GM12878 (cell line): ENCODE results near the gene C9orf50. TPM values are rescaled to one million over a fixed set of nuclear protein-coding genes. Genes with fewer than 3 reads are reported as not detected.

Source experiments
- ATAC-seq: fragments of 200-7000 bp; cut with Tn5 transposase; 3 replicates; pipeline ENCODE4 v1.9.1; 2020; ENCODE audit warnings: mild to moderate bottlenecking, moderate library complexity
- BruUV-seq: library from RNA; stranded (reverse); fragments of 400-500 nt; replicated peaks from 2 replicates; lab custom pipeline; 2021; lab: Mats Ljungman, UMichigan
- CTCF ChIA-PET: fragments of 300-600 bp; sonication (Branson Sonifier 250); formaldehyde crosslinking; extraction: SDS; loops from one replicate; lab custom pipeline; 2021; ENCODE audit warnings: inconsistent platforms; lab: Yijun Ruan, JAX
- POLR2A ChIA-PET: fragments of 350-600 bp; formaldehyde crosslinking; extraction: SDS; loops from one replicate; lab custom pipeline; 2021; ENCODE audit warnings: inconsistent platforms; lab: Charles Lee
- RAD21 ChIA-PET: fragments of 300-600 bp; sonication (Branson Sonifier 250); formaldehyde crosslinking; loops from one replicate; lab custom pipeline; 2023; ENCODE audit warnings: antibody characterized with exemption; ENCODE audit not compliant: unreplicated experiment; lab: Charles Lee
- SMC1A ChIA-PET: fragments of 300-600 bp; sonication (Branson Sonifier 250); formaldehyde crosslinking; loops from one replicate; lab custom pipeline; 2023; ENCODE audit not compliant: unreplicated experiment, uncharacterized antibody; lab: Charles Lee
- DNase-seq: peaks from one replicate; pipeline ENCODE4 v3.0.0-alpha.2; 2011; ENCODE audit warnings: low read depth, low spot score
- FAIRE-seq: peaks from 3 replicates; lab custom pipeline; 2011; peaks lifted over from hg19 to GRCh38; lab: Jason Lieb, UNC
- H2AFZ ChIP-seq: 2 replicates; pipeline ENCODE4 v1.6.0; 2011; ENCODE audit warnings: low read depth, low read length, control low read depth; ENCODE audit not compliant: control insufficient read depth
- H3K27ac ChIP-seq: 2 replicates; pipeline ENCODE4 v1.5.1; 2011; ENCODE audit warnings: control low read depth; ENCODE audit not compliant: control insufficient read depth, insufficient read depth
- H3K27me3 ChIP-seq, 2 experiments: replicated peaks in 1 of 2; 2 replicates each; pipeline versions ENCODE4 v1.6.0 to v1.6.1; 2011; ENCODE audit warnings: low read length in 1 of 2; ENCODE audit not compliant: control insufficient read depth in 2 of 2, insufficient read depth in 2 of 2
- H3K36me3 ChIP-seq, 2 experiments: 2 replicates each; pipeline ENCODE4 v1.5.1; 2011; ENCODE audit warnings: low read length in 1 of 2; ENCODE audit not compliant: control insufficient read depth in 2 of 2, insufficient read depth in 2 of 2
- H3K4me1 ChIP-seq: 2 replicates; pipeline ENCODE4 v1.6.1; 2011; ENCODE audit warnings: mild to moderate bottlenecking, low read length, moderate library complexity, mixed read lengths; ENCODE audit not compliant: control insufficient read depth, insufficient read depth
- H3K4me2 ChIP-seq: 2 replicates; pipeline ENCODE4 v1.6.0; 2011; ENCODE audit warnings: control low read depth; ENCODE audit not compliant: control insufficient read depth, insufficient read depth
- H3K4me3 ChIP-seq: fragments of 200-600 bp; sonication (generic); 2 replicates; pipeline ENCODE4 v1.5.1; 2016
- H3K79me2 ChIP-seq: 2 replicates; pipeline ENCODE4 v1.6.0; 2011; ENCODE audit warnings: low read length; ENCODE audit not compliant: control insufficient read depth, insufficient read depth
- H3K9ac ChIP-seq: 2 replicates; pipeline ENCODE4 v1.8.0; 2011; ENCODE audit warnings: low read length, control low read depth, mixed read lengths; ENCODE audit not compliant: control insufficient read depth, insufficient read depth
- H3K9me3 ChIP-seq: replicated peaks from 3 replicates; pipeline ENCODE4 v1.5.1; 2011; ENCODE audit warnings: mild to moderate bottlenecking, low read length; ENCODE audit not compliant: control insufficient read depth, insufficient read depth
- H4K20me1 ChIP-seq: 2 replicates; pipeline ENCODE4 v1.6.0; 2011; ENCODE audit not compliant: control insufficient read depth, insufficient read depth
- MTA3 ChIP-seq: IDR thresholded peaks from 2 replicates; pipeline ENCODE4 v1.6.1; 2012; ENCODE audit warnings: low read length, inconsistent platforms, borderline replicate concordance
- NR2F1 ChIP-seq: fragments of 450-650 bp; conservative IDR thresholded peaks from 2 replicates; pipeline ENCODE4 v1.6.1; 2017; ENCODE audit warnings: mild to moderate bottlenecking
- RELA ChIP-seq: fragments of 450-650 bp; IDR thresholded peaks from 2 replicates; pipeline ENCODE4 v1.8.0; 2014; ENCODE audit warnings: borderline replicate concordance; ENCODE audit not compliant: partially characterized antibody
- SMAD5 ChIP-seq: IDR thresholded peaks from 2 replicates; pipeline ENCODE4 v1.6.1; 2016; ENCODE audit warnings: antibody characterized with exemption, low read depth
- SUZ12 ChIP-seq: fragments of 200-600 bp; sonication (generic); IDR thresholded peaks from one replicate; pipeline ENCODE4 v1.6.1; 2018; ENCODE audit warnings: antibody characterized with exemption, mild to moderate bottlenecking; ENCODE audit not compliant: unreplicated experiment
- WGBS: methylation state at CpG from one replicate; pipeline ENCODE4 v1.1.6; 2016; ENCODE audit warnings: low lambda C conversion rate; ENCODE audit not compliant: insufficient replicate concordance, insufficient coverage; ENCODE audit errors: missing lambda C conversion rate; 5-methylcytosine and 5-hydroxymethylcytosine counted together
- in situ Hi-C: fragments of 300-500 bp; cut with MboI; formaldehyde crosslinking; loops from 9 replicates; pipeline ENCODE4 v1.14.3; 2018; ENCODE audit warnings: mixed read lengths
- intact Hi-C: fragments of 100-400 bp; cut with micrococcal nuclease; formaldehyde crosslinking; loops from one replicate; pipeline ENCODE4 v1.14.2; 2022; ENCODE audit not compliant: unreplicated experiment
- polyA plus RNA-seq, 11 experiments: library from polyadenylated mRNA; depleted of rRNA in 4 of 11; unstranded in 6 of 11; stranded (reverse) in 5 of 11; fragments of >200 nt; fragmentation: Nextera tagmentation in 4 of 11; fragmentation: Illumina TruSeq in 1 of 11; extraction: Ambion mirVana in 4 of 11; extraction: Trizol in 1 of 11; gene quantifications; 1 replicate in 1 of 11; 2 replicates in 10 of 11; pipeline versions ENCODE4 v1.2.1 to v1.2.3, GENCODE V29; 2011 to 2016; ENCODE audit warnings: inconsistent platforms in 2 of 11, missing spikeins in 2 of 11, low read depth in 1 of 11
- total RNA-seq, 4 experiments: library from RNA; depleted of rRNA in 3 of 4; stranded (reverse); fragments of >200 nt in 3 of 4; fragmentation: Illumina TruSeq in 1 of 4; extraction: Trizol in 1 of 4; gene quantifications; 2 replicates each; pipeline versions ENCODE4 v1.2.1 to v1.2.3, GENCODE V29; 2013 to 2021
- TF ChIP-seq, protein P1 (sequence below): fragments of 450-650 bp; IDR thresholded peaks from 2 replicates; pipeline ENCODE4 v1.6.1; 2016; ENCODE audit warnings: mild to moderate bottlenecking

Gene C9orf50
- total and polyA plus RNA-seq, 10 of the 15 experiments (the other 5 are each of a cell fraction or from before 2014, with no cell fraction given), result not detected

DNA sequence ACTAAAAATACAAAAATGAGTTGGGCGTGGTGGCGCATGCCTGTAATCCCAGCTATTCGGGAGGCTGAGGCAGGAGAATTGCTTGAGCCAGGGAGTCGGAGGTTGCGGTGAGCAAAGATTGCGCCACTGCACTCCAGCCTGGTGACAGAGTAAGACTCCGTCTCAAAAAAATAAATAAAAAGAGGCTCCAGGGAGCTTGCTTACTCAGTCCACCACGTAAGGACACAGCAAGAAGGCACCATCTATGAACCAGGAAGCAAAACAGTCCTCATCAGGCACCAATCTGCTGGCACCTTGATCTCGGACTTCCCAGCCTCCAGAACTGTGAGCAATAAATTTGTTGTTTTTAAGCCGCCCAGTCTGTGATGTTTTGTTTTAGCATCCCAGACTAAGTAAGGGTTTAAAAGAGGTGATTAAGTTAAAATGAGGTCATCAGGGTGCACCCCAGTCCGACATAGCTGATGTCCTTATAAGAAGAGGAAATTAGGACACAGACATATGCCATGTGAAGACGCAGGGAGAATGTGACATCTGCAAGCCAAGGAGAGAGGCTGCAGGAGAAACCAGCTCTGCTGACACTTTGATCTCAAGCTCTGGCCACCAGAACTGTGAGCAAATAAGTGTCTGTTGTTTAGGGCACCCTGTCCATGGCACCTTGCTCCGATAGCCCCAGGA is 45.9 kb downstream of the C9orf50 start:
- ChIA-PET RAD21 (no interaction called here), CTCF (interaction anchor here (0.8 kb wide), 1 partner anchor 432 kb away, joined by 3 read pairs; no protein-coding TSS in a partner anchor), POLR2A (interaction anchor here (1.1 kb wide), 1 partner anchor 26 kb away, joined by 3 read pairs; no protein-coding TSS in a partner anchor), SMC1A (interaction anchor here (1.2 kb wide), 1 partner anchor 33 kb away, joined by 5 read pairs; no protein-coding TSS in a partner anchor)
- Histone ChIP-seq H3K27me3 (no peaks in the 10 kb centered on the region), H3K9ac (no peak overlapping the region), H3K79me2 (no peaks in the 10 kb centered on the region), H3K9me3 (no peaks in the 10 kb centered on the region; the same call in 2 of the 3 replicates), H3K4me1 (peaks cover 11% of the 10 kb centered on the region), H3K4me2 (no peak overlapping the region), H2AFZ (no peak overlapping the region), H3K27ac (no peak overlapping the region), H3K36me3 (no peaks in the 10 kb centered on the region), H4K20me1 (no peaks in the 10 kb centered on the region), H3K4me3 (no peak overlapping the region)
- no TSS peak for BruUV-seq
- ATAC-seq (no peak), DNase-seq (no peak), FAIRE-seq (no peak)
- WGBS, result 66% methylated on average over 13 of the region's 13 CpGs
- no peak for TF ChIP-seq NR2F1
- TF ChIP-seq, protein P1, sequence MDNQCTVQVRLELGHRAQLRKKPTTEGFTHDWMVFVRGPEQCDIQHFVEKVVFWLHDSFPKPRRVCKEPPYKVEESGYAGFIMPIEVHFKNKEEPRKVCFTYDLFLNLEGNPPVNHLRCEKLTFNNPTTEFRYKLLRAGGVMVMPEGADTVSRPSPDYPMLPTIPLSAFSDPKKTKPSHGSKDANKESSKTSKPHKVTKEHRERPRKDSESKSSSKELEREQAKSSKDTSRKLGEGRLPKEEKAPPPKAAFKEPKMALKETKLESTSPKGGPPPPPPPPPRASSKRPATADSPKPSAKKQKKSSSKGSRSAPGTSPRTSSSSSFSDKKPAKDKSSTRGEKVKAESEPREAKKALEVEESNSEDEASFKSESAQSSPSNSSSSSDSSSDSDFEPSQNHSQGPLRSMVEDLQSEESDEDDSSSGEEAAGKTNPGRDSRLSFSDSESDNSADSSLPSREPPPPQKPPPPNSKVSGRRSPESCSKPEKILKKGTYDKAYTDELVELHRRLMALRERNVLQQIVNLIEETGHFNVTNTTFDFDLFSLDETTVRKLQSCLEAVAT, result no peak
- no peak for TF ChIP-seq SUZ12
- no peak for TF ChIP-seq MTA3
- no peak for TF ChIP-seq SMAD5
- TF ChIP-seq RELA, result no peak
- in situ Hi-C loops (no loop called here), intact Hi-C loops (no loop called here)
